GM12891 (cell line): ENCODE results near the gene TACSTD2.
"Not testable (repeated sequence)": the region's sequence is repeated elsewhere in the genome, so short reads cannot be mapped to it uniquely, and the experiment has no call there.

Experiments used
- DNase-seq: peaks from one replicate; pipeline ENCODE4 v3.0.0; 2011; ENCODE audit warnings: low spot score; ENCODE audit not compliant: insufficient read length
- FAIRE-seq: peaks from 2 replicates; lab custom pipeline; 2011; peaks lifted over from hg19 to GRCh38; lab: Jason Lieb, UNC
- PAX5 ChIP-seq: IDR thresholded peaks from 2 replicates; pipeline ENCODE4 v1.6.1; 2011; ENCODE audit warnings: low read length, moderate library complexity, mild to moderate bottlenecking; ENCODE audit not compliant: insufficient read depth, severe bottlenecking
- POLR2A ChIP-seq: IDR thresholded peaks from 2 replicates; pipeline ENCODE4 v1.6.1; 2011; ENCODE audit warnings: low read depth, low read length, control low read depth
- POLR2AphosphoS5 ChIP-seq: IDR thresholded peaks from 2 replicates; pipeline ENCODE4 v1.6.1; 2011; ENCODE audit warnings: low read depth, low read length, control low read depth
- POU2F2 ChIP-seq: IDR thresholded peaks from 2 replicates; pipeline ENCODE4 v1.6.1; 2011; ENCODE audit warnings: low read depth, mild to moderate bottlenecking, control low read depth, low read length, moderate library complexity
- SPI1 ChIP-seq: IDR thresholded peaks from 2 replicates; pipeline ENCODE4 v1.6.1; 2011; ENCODE audit warnings: low read depth, low read length, control low read depth
- TAF1 ChIP-seq: IDR thresholded peaks from 2 replicates; pipeline ENCODE4 v1.6.1; 2011; ENCODE audit warnings: low read depth, low read length, control low read depth

TACSTD2 gene

GRCh38 chr1:58608945-58609344 lies 31.9 kb upstream of the TACSTD2 start:
- FAIRE-seq = no peak
- no peak for DNase-seq
- TF ChIP-seq PAX5 (no peak), POLR2A (no peak), POLR2AphosphoS5 (no peak), POU2F2 (no peak), TAF1 (no peak), SPI1 (no peak)

GRCh38 chr1:58608297-58608696 lies 31.2 kb upstream of the TACSTD2 start:
- no peak for TF ChIP-seq SPI1
- TF ChIP-seq PAX5 = no peak
- no peak for TF ChIP-seq POLR2A
- no peak for TF ChIP-seq POLR2AphosphoS5
- no peak for TF ChIP-seq POU2F2
- TF ChIP-seq TAF1 = no peak
- DNase-seq = no peak
- FAIRE-seq = no peak

GRCh38 chr1:58607391-58607790 lies 30.3 kb upstream of the TACSTD2 start:
- no peak for FAIRE-seq

GRCh38 chr1:58601921-58602320 lies 24.9 kb upstream of the TACSTD2 start:
- not testable (repeated sequence) for DNase-seq, FAIRE-seq

More at GRCh38 chr1:58607391-58607790, 30.3 kb upstream of the TACSTD2 start:
- DNase-seq = no peak
- no peak for TF ChIP-seq POLR2AphosphoS5
- no peak for TF ChIP-seq PAX5
- no peak for TF ChIP-seq TAF1
- no peak for TF ChIP-seq SPI1
- TF ChIP-seq POLR2A = no peak
- no peak for TF ChIP-seq POU2F2

DNA sequence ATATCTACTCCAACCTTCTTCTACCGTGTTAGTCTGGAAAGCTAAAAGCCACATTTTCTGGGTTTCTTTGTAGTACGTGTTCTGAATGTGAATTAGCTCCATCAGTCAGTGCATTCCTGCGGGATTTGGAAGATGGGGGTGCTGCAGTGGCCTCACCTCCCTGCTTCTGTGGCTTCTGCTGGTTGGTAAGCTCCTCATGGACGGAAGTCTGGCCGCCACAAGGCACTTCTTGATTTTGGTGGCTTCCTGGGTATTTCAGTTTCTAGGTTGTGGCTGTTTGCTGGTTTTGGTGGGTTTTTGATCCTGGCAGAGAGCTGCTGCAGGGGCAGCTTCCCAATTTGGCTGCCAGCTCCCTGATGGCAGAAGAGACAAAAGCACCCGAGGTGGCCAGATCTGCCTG lies 20.9 kb upstream of the TACSTD2 start:
- DNase-seq (no peak), FAIRE-seq (no peak)
- TF ChIP-seq POLR2A (no peak), SPI1 (no peak), POLR2AphosphoS5 (no peak), POU2F2 (no peak), TAF1 (no peak), PAX5 (no peak)

DNA sequence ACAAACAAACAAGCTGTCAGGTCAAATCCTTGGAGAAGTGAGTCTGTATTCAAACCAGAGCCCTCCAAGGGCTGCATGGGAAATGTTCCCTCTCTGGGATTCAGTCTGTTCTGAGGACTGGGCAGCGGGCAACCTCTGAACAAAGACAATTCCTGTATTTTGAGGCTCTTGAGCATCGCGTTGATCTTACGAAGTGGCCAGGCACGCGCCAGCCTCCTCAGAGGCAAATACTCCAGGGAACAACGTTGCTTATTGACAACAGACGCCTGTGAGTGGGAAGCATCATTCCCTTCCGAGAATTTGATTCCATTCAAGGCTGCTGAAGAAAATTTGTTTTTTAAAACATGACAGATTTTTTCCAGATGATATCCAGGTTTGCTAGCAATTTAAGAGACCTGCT lies 20.0 kb upstream of the TACSTD2 start:
- DNase-seq (no peak), FAIRE-seq (no peak)
- TF ChIP-seq POLR2A (no peak), SPI1 (no peak), POLR2AphosphoS5 (no peak), POU2F2 (no peak), TAF1 (no peak), PAX5 (no peak)

DNA sequence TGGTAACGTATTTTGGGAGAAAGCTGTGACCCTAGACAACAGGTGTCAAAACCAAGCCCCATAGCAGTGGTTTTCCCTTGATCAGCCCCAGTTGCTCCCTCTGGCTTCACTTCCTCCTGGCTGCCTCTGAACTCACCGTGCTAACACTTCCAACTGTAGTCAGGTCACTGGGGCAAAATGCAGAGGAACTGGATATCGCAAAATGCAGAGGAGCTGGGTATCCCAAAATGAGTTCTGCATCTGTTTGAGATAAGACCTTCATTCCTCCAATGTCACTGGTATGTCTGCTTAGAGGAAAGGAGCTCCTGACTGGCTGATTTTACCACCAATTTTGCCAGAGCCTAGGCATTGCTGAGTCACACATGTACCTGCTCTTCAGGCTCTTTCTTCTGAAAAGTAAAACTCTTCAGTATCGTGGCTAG lies 19.6 kb upstream of the TACSTD2 start:
- no peak for DNase-seq
- no peak for TF ChIP-seq POLR2AphosphoS5
- TF ChIP-seq SPI1 = peak; percentile 71
- peak; percentile 43 for FAIRE-seq

GRCh38 chr1:58594546-58594945 lies 17.5 kb upstream of the TACSTD2 start:
- DNase-seq = no peak
- no peak for FAIRE-seq
- TF ChIP-seq SPI1 (no peak), PAX5 (no peak), POU2F2 (no peak), TAF1 (no peak), POLR2AphosphoS5 (no peak), POLR2A (no peak)

- no peak for DNase-seq
- TF ChIP-seq SPI1 (no peak), TAF1 (no peak), POLR2A (no peak), POU2F2 (no peak), POLR2AphosphoS5 (no peak)
- no peak for FAIRE-seq
Observed at GRCh38 chr1:58592522-58593134, 15.6 kb upstream of the TACSTD2 start.

DNA sequence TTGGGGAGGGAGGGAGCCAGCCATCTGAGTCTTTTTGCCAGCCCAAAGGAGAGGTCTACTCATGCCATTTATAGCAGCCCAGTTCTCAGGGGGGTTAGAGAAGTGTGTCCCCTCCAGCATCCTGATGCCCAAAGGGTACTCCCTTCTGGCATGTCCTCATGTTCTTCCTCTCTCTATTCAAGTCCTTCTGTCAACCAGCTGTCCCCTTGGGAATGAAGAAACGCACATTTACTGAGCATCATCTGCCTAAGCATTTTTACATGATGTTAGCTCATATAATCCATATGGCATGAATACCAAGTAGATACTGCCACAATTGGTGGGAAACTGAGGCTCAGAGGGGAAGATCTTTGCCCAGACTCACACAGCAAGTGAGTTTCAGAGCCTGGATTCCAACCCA lies 14.8 kb upstream of the TACSTD2 start:
- TF ChIP-seq POU2F2 = no peak
- TF ChIP-seq TAF1 = no peak
- TF ChIP-seq POLR2A = no peak
- no peak for TF ChIP-seq SPI1
- TF ChIP-seq POLR2AphosphoS5 = no peak
- TF ChIP-seq PAX5 = no peak
- FAIRE-seq = no peak

More for the DNA sequence above, 14.8 kb upstream of the TACSTD2 start:
- no peak for DNase-seq
